ENCODE measurements around the gene BANF2. TPM values are rescaled to one million over a fixed set of nuclear protein-coding genes. Genes with fewer than 3 reads are reported as not detected.
A peak's percentile ranks its signal among the peaks of the same experiment; 100 is the strongest.

Gene BANF2
- total RNA-seq, 1 experiment from 2014 or later: not detected

- Histone ChIP-seq H3K27me3 (ENCODE audit: insufficient read depth, low read length) (no peaks in the 10 kb centered on the region), H3K4ac (ENCODE audit: low read depth, low read length) (no peak overlapping the region), H3K79me2 (ENCODE audit: insufficient read depth, low read length) (no peaks in the 10 kb centered on the region), H3K4me2 (ENCODE audit: insufficient read depth, insufficient read length, low read length) (no peak overlapping the region), H2BK12ac (ENCODE audit: insufficient read length, low read depth, low read length) (no peak overlapping the region), H4K91ac (ENCODE audit: insufficient read length, low read depth, low read length) (no peak overlapping the region), H2BK120ac (ENCODE audit: low read depth, low read length, poor library complexity, severe bottlenecking) (no peak overlapping the region), H3K9ac (ENCODE audit: extremely low read depth, insufficient read length, low read length) (no peak overlapping the region), H4K8ac (replicated peaks; ENCODE audit: insufficient read length, low read depth, low read length) (no peak overlapping the region), H2BK15ac (ENCODE audit: low read depth, low read length) (no peak overlapping the region), H3K23me2 (ENCODE audit: insufficient read length, low read depth, low read length, poor library complexity, severe bottlenecking) (no peaks in the 10 kb centered on the region), H3K79me1 (ENCODE audit: insufficient read depth, low read depth, low read length, poor library complexity, severe bottlenecking) (no peaks in the 10 kb centered on the region), H3K9me3 (ENCODE audit: control insufficient read depth, low read depth, low read length) (no peaks in the 10 kb centered on the region), H3K18ac (ENCODE audit: insufficient read length, low read depth, low read length) (no peak overlapping the region), H2AK5ac (ENCODE audit: insufficient read length, low read length) (no peak overlapping the region), H3T11ph (ENCODE audit: low read length) (no peak overlapping the region), H4K5ac (ENCODE audit: insufficient read length, low read depth, low read length) (no peak overlapping the region), H3K27ac (ENCODE audit: insufficient read length, low read depth, low read length) (no peak overlapping the region), H2BK20ac (ENCODE audit: low read depth, low read length, poor library complexity, severe bottlenecking) (no peak overlapping the region), H3K14ac (ENCODE audit: insufficient read depth, low read length) (no peak overlapping the region), H4K20me1 (ENCODE audit: control insufficient read depth, insufficient read depth, insufficient read length) (no peaks in the 10 kb centered on the region), H3K56ac (ENCODE audit: insufficient read length, low read depth, low read length) (no peak overlapping the region), H2BK5ac (ENCODE audit: insufficient read length, low read length) (no peak overlapping the region), H3K4me1 (ENCODE audit: insufficient read depth, low read length) (peaks cover 4% of the 10 kb centered on the region; the same call in 1 of the 2 replicates), H3K23ac (ENCODE audit: insufficient read length, low read depth, low read length) (no peak overlapping the region), H2AFZ (ENCODE audit: low read length) (no peak overlapping the region)
- Mint-ChIP-seq H3K4me1 (peaks cover 20 to 25% of the 10 kb centered on the region in 2 experiments), H3K9me3 (no peaks in the 10 kb centered on the region; a peak in 1 of 5 replicates), H3K36me3 (ENCODE audit: insufficient read depth in 1 of 3, low read depth in 3 of 3) (peaks cover 0 to 3% (median 0%) of the 10 kb centered on the region in 3 experiments; a peak in 1 of 7 replicates), H3K27me3 (ENCODE audit: low read depth) (peaks cover 1% of the 10 kb centered on the region; the same call in 1 of the 2 replicates), H3K4me3 (no peak overlapping the region), H3K27ac (0 out of 7 replicates have a peak overlapping the region, but pooled peaks of 1 of the 3 experiments have one; percentile 26)
- TF ChIP-seq CTCF (conservative IDR thresholded peaks at IDR 0.05): no peak
- no CpG with 5 or more reads among the region's 7 CpGs for WGBS (ENCODE audit: extremely low coverage, insufficient read length, low lambda C conversion rate)
- DNase-seq: no peak
Measured at GRCh38 chr20:17765584-17765983, 65.8 kb downstream of the BANF2 start.
